WERI-Rb-1 (cell line): ENCODE measurements around the gene FOXK2.
"Not testable (repeated sequence)": the region's sequence is repeated elsewhere in the genome, so short reads cannot be mapped to it uniquely, and the experiment has no call there.

Experiments used
- DNase-seq: peaks from one replicate; pipeline ENCODE4 v3.0.0-alpha.2; 2020
- H3K27ac ChIP-seq: fragments of 250-450 bp; sonication (Bioruptor Pico); 2 replicates; pipeline ENCODE4 v1.5.1; 2020; ENCODE audit warnings: mild to moderate bottlenecking, moderate library complexity
- H3K27me3 ChIP-seq: fragments of 250-450 bp; sonication (Bioruptor Pico); 2 replicates; pipeline ENCODE4 v1.5.1; 2021; ENCODE audit warnings: mild to moderate bottlenecking, low read depth, moderate library complexity; ENCODE audit not compliant: insufficient read depth, severe bottlenecking
- H3K36me3 ChIP-seq: fragments of 250-450 bp; sonication (Bioruptor Pico); 2 replicates; pipeline ENCODE4 v1.5.1; 2020; ENCODE audit warnings: mild to moderate bottlenecking, moderate library complexity
- H3K4me3 ChIP-seq: 2 replicates; pipeline ENCODE4 v1.5.1; 2011; ENCODE audit warnings: low read depth, mild to moderate bottlenecking, control low read depth, low read length
- H3K9me3 ChIP-seq: fragments of 250-450 bp; sonication (Bioruptor Pico); 2 replicates; pipeline ENCODE4 v1.5.1; 2021; ENCODE audit warnings: mild to moderate bottlenecking, moderate library complexity; ENCODE audit not compliant: severe bottlenecking
- CTCF ChIP-seq: IDR thresholded peaks from 2 replicates; pipeline ENCODE4 v1.5.1; 2011; ENCODE audit warnings: low read depth, mild to moderate bottlenecking, control low read depth, inconsistent platforms, low read length

FOXK2 gene

GRCh38 chr17:82570277-82570676 lies 50.7 kb downstream of the FOXK2 start:
- H3K27me3 ChIP-seq: no peaks in the 10 kb centered on the region
- DNase-seq: no peak

GRCh38 chr17:82571855-82572254 lies 52.3 kb downstream of the FOXK2 start:
- Histone ChIP-seq H3K27me3 (no peaks in the 10 kb centered on the region), H3K27ac (no peak overlapping the region), H3K36me3 (peaks cover 96% of the 10 kb centered on the region), H3K9me3 (no peaks in the 10 kb centered on the region), H3K4me3 (no peak overlapping the region)
- no peak for TF ChIP-seq CTCF
- DNase-seq: no peak

More at GRCh38 chr17:82570277-82570676, 50.7 kb downstream of the FOXK2 start:
- Histone ChIP-seq H3K9me3 (no peaks in the 10 kb centered on the region), H3K36me3 (peaks cover 98% of the 10 kb centered on the region), H3K27ac (no peak overlapping the region), H3K4me3 (no peak overlapping the region)
- no peak for TF ChIP-seq CTCF

- no peak for DNase-seq
- TF ChIP-seq CTCF: no peak
- Histone ChIP-seq H3K27ac (no peak overlapping the region), H3K9me3 (no peaks in the 10 kb centered on the region), H3K27me3 (no peaks in the 10 kb centered on the region), H3K4me3 (no peak overlapping the region), H3K36me3 (peaks cover 96% of the 10 kb centered on the region)
These were observed 54.5 kb downstream of the FOXK2 start for GRCh38 chr17:82574041-82574440.

GRCh38 chr17:82575581-82576221 lies 56.2 kb downstream of the FOXK2 start:
- H3K36me3 ChIP-seq: peaks cover 81% of the 10 kb centered on the region
- not testable (repeated sequence) for H3K9me3 ChIP-seq, H3K27me3 ChIP-seq, DNase-seq, H3K27ac ChIP-seq, H3K4me3 ChIP-seq

- no peak for DNase-seq
- no peak for TF ChIP-seq CTCF
- peaks cover 74% of the 10 kb centered on the region for H3K36me3 ChIP-seq
- H3K27me3 ChIP-seq: no peaks in the 10 kb centered on the region
- H3K4me3 ChIP-seq: no peak overlapping the region
- H3K9me3 ChIP-seq: no peaks in the 10 kb centered on the region
- H3K27ac ChIP-seq: no peak overlapping the region
These were observed 57.8 kb downstream of the FOXK2 start for GRCh38 chr17:82577300-82577699.

GRCh38 chr17:82579969-82580368 lies 60.4 kb downstream of the FOXK2 start:
- not testable (repeated sequence) for H3K9me3 ChIP-seq, H3K27ac ChIP-seq, H3K27me3 ChIP-seq, DNase-seq, H3K4me3 ChIP-seq
- H3K36me3 ChIP-seq: peaks cover 74% of the 10 kb centered on the region

- Histone ChIP-seq H3K9me3 (no peaks in the 10 kb centered on the region), H3K36me3 (peaks cover 73% of the 10 kb centered on the region), H3K27ac (no peak overlapping the region), H3K27me3 (no peaks in the 10 kb centered on the region), H3K4me3 (no peak overlapping the region)
- no peak for DNase-seq
- no peak for TF ChIP-seq CTCF
These were observed 62.7 kb downstream of the FOXK2 start for GRCh38 chr17:82582213-82582612.
